NOMO-1 treated with DMSO at 0.1 percent for 48 hours (cell line): ENCODE measurements around the gene DYNAP.
A peak's percentile ranks its signal among the peaks of the same experiment; 100 is the strongest.

ENCODE experiments used
- DNase-seq: peaks from one replicate; lab custom pipeline; 2025; ENCODE audit not compliant: unreplicated experiment; lab: John Stamatoyannopoulos, UW

The DYNAP gene

GRCh38 chr18:54590945-54591344 lies at the start of gene DYNAP:
Gene DYNAP (plus strand): TSS chr18:54591245. CDS start chr18:54591283, 38 bp downstream.
- no peak for DNase-seq

GRCh38 chr18:54551590-54551989 lies 39.5 kb upstream of the DYNAP start:
- DNase-seq, result no peak

GRCh38 chr18:54555286-54555685 lies 35.8 kb upstream of the DYNAP start:
- DNase-seq, result no peak

DNA sequence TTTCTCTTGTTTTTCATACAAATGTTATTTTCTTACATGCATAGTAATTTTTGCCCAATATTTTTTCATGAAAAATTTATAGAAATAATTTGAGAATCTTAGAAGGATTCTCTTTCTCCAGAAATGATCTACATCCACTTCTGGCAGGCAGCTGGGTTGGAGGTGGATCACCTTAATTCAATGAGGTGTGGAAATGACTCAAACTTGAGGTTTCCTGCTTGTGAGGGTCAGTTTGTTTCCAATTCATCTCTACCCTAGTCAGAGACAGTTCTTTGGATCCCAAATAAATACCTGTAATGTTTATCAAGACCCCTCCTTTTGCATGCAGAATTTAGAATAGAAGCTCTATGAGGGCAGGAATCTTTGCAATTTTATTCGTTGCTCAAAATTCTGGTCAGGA lies 35.0 kb upstream of the DYNAP start:
- DNase-seq, result no peak

- DNase-seq, result no peak
Measured at GRCh38 chr18:54557958-54558357, 33.1 kb upstream of the DYNAP start.

DNA sequence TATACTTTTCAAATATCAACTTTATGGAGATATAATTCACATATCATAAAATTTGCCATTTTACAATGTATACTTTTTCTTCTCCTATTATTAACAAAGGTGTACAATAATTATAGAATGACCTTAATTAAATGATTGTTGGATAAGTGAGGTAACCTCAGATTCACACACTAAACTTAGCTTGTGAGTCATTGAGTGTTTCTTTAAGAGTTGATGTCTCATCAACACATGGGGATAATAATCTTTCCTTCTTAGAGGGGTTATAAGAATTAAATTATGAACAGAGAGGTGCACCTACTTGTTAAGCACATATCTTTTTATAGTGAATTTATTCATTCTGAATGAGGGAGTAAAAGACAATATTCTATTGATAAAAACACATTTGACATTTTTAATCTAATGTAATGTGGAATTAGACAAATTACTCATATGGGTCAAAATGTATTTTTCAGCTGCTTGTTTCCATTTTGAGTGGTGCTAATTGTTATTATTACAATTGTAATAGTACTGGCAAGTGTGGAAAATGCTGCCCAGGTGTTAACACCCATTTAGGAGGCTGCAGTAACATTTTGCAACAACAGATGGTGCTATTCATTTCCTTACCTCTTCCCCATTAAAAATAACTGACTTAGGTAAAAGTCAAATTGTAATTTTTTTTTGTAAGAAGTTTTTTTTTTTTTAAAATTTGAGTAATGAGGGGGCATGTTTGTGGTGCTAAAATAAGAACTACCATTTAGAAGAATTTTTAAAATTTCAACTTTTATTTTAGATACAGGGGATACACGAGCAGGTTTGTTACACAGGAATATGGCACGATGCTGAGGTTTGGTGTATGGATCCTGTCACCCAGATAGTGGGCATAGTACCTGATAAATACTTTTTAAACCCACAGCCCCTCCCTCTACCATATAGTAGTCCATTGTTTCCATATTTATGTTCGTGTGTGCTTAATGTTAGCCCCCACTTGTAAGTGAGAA lies 32.1 kb upstream of the DYNAP start:
- no peak for DNase-seq

DNA sequence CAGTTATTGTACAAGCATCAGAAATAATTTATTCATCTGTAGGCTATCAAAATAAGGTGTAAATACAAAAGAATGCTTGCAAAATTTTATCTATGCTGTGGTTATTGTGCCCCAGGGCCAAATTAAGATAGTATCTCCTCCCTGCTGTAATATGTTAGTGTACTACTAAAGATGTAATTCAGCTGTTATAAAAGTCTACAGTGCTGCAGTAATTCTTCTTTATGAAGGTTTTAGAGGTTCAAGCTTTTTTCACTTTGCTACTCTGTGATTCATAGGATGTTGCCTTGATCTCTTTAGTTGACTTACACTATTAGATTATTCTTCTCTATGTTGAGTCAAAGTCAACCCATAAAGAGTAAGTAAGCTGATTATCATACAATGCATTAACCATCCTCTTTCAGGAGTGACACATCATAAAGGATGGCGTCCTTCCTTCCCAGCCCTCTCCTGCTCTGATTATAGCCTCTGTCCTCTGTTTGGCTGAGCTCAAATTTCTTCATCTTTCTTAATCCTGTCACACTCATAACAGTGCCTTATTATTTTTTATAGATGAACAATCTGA lies 29.3 kb upstream of the DYNAP start:
- no peak for DNase-seq

DNA sequence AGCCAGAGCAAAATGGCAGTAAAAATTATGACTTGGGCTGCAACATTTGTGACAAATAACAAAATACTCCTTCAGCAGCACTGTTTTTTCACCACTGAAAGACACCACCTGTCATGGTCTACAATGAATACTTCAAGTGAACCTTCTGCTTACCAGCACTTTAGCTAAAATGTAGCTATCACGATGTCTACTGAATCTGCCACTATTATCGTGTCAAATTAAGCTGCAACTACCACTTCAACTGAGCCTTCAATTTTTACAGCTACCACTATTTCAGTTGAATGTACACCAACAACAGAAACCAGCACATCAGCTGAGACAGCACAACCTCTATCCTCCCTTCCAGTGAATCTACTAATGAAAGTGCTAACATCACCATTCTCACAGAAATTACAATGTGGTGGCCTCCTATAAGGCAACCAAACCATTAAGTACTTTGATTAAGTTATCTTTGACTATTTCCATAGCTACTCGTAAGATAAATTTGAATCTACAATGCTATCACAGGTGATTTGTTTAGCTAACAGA lies 10.8 kb upstream of the DYNAP start:
- no peak for DNase-seq

DNA sequence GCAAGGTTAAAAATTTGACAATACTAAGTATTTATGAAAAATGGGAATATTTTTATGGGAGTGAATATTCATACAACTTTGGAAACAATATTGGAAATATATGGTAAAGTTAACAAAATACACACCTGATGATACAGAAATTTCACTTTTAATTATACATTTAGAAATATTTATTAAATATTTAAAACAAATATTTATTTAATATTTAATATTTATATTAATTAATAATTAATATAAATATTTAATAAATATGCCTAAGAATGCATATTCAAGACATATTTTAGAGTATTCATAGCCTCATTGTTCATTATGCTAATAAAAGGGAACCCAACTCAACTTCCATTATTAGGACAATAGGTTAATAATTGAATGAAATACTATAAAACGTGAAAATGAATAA lies 7.0 kb upstream of the DYNAP start:
- no peak for DNase-seq

GRCh38 chr18:54585743-54586142 lies 5.3 kb upstream of the DYNAP start:
- DNase-seq, result no peak

- no peak for DNase-seq
Measured at GRCh38 chr18:54604211-54604610, 13.2 kb downstream of the DYNAP start.

DNA sequence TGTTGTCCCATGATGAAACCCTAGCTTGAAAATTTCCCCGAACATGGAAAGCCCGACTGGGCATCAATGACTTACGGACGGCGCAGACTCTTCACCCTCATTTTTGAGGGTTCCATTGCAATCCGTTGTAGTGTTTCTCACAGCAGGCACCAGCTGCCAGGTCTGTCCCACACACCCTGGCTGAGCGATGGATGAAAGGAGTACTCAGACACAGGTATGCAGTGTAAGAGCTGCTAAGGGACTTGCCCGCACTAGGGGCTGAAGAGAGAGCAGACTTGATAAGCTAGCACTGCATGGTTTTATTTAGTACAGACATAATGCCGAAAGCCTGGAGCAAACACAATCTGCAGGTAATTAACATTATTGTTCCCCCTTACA lies 15.8 kb downstream of the DYNAP start:
- no peak for DNase-seq

- DNase-seq, result peak; percentile 75
Measured at GRCh38 chr18:54607213-54608027, 16.4 kb downstream of the DYNAP start.

GRCh38 chr18:54608028-54608642 lies 17.1 kb downstream of the DYNAP start:
- DNase-seq, result peak; percentile 39

GRCh38 chr18:54611816-54612215 lies 20.8 kb downstream of the DYNAP start:
- no peak for DNase-seq

DNA sequence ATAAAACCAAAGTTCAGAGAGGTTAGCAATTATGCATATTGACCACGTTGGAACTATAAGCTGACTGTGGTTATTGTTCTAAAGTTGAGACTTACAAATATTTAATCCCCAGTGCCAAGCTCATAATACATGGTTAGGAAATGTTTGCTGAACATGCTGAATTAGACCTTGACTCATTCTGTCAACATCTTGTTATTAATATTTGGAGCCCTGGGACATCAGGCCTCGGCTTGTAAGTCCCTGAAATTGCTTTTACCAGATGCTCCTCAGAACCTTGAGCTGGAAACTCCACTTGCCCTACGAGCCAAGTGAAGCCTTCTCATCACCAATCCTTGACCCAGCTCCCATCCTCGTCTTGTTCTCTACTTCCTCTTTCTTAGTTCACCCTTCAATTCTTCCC lies 21.2 kb downstream of the DYNAP start:
- no peak for DNase-seq

GRCh38 chr18:54613174-54613573 lies 22.1 kb downstream of the DYNAP start:
- DNase-seq, result no peak

DNA sequence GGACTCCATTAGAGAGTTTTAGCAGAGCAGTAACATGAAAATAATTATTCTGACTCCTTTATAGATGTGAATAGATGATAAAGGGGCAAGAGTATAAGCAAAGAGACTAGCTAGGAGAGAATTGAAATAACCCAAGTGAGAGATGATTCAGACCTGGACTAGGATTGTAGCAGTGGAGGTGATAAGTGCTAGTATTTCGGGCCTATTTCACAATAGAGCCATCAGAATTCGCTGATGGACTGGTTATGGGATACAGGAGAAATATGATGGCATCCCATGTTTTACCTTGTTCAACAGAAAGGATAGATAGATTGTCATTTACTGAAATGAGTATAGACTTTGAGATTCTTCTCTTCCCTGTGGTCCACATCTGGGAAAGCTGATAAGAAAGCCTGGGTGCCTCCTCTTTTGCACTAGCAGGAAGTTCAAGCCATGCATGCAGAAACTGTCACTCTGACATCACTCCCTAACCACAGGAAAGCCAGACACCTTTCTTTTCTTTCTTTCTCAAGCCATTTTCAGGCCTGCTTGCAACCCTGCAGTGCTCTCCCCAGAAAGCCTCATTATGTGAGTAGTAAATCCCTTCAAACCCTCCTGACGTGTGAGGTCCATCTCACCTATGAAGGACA lies 25.3 kb downstream of the DYNAP start:
- DNase-seq, result no peak

GRCh38 chr18:54622084-54622483 lies 31.0 kb downstream of the DYNAP start:
- DNase-seq, result no peak

GRCh38 chr18:54626779-54627178 lies 35.7 kb downstream of the DYNAP start:
- no peak for DNase-seq

DNA sequence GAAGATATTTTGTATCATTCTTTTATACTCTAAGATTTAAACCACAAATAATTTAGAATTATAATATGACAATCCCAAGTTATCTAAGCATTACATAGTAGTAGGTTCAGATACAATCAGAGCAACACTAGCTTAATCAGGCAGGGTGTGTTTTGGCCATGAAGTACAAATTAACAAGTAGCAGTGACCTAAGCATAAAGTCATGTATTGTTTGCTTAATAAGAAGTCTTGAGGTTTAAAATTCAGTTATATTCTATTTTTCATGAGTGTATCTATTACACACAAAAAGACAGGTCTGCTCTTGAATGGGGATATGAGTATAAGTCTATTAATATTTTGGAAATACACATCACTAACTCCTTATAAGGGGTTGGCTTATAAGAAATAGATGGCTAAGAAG lies 39.9 kb downstream of the DYNAP start:
- no peak for DNase-seq
